Amygdala (tissue), 56 donors: ENCODE measurements around the gene BCAS1.

ENCODE experiments used
- DNase-seq, 56 donors: peaks; one replicate each; lab custom pipeline; 2025; lab: John Stamatoyannopoulos, UW

The BCAS1 gene

DNA sequence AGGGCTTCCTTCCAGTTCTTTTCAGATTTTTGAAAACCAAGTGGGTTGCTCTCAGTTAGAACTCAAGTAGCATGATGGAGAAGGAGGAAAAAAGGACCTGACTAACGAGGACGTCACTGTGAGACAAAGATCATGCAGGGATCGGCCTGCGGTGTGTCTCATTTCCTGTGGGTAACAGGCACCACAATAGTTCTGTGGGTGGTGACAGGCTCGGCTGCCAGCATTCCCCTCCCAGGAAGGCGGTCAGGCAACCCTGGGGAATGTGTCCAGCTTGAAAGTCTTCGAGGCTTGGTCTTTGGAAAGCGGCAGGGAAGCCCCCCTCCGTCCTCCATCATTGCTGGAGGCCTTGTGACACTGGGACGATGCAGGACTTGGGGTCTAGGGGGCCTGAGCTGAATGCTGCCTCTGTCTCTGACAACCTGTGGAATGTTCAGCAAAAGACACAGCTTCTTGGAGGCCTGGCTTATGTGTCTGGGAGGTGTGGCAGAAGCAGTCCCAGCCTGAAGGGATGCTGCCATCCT, 121.0 kb downstream of the BCAS1 start:
- DNase-seq: peak in 1 of 56 donors; percentile 16

- no peak for DNase-seq
Observed at GRCh38 chr20:53948383-53949318, 121.7 kb downstream of the BCAS1 start.

- DNase-seq: no peak
Observed at GRCh38 chr20:53947501-53948195, 122.7 kb downstream of the BCAS1 start.

GRCh38 chr20:53946106-53946505, 124.3 kb downstream of the BCAS1 start:
- no peak for DNase-seq

- DNase-seq: no peak
Observed at GRCh38 chr20:53945478-53945877, 124.9 kb downstream of the BCAS1 start.

- DNase-seq: no peak
Observed at GRCh38 chr20:53944796-53945195, 125.6 kb downstream of the BCAS1 start.

DNA sequence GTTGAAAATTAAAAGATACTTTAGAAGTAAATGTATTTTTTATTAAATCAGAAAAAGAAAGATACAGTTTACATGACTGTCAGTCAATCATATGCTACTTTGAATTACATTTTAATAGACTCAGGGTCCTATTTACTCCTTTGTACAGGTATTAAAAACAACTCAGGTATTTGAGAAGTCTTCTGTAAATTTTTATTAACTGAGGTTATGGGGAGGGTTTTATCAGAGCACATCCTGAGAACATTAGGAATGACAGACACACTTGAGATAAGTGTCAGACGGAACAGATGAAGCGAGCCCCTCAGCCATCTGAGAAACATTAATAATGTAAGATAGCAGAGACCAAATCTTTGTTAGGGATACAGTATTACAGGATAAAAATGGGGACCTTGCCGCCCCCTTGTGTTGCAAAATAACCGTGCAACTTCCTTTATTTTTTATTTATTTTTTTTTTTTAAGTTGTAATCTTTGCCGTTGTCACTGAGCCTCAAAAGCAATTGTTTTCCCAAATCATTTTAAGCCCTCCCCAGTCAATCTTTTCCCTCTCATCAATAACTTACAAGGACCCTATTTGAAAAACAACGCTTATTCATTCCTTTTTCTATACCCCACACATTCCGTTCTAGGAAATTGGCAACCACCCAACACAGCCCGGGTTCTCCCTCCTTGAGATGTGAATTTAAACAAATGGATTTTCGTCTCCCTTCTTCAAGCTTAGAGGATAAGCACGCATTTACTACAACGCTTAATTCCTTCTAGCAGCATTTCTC, 126.7 kb downstream of the BCAS1 start:
- peak in 6 of 56 donors; percentile 11 to 49 (median 17) for DNase-seq

GRCh38 chr20:53942973-53943372, 127.4 kb downstream of the BCAS1 start:
- no peak for DNase-seq

- no peak for DNase-seq
Observed at GRCh38 chr20:53942472-53942816, 128.0 kb downstream of the BCAS1 start.

DNA sequence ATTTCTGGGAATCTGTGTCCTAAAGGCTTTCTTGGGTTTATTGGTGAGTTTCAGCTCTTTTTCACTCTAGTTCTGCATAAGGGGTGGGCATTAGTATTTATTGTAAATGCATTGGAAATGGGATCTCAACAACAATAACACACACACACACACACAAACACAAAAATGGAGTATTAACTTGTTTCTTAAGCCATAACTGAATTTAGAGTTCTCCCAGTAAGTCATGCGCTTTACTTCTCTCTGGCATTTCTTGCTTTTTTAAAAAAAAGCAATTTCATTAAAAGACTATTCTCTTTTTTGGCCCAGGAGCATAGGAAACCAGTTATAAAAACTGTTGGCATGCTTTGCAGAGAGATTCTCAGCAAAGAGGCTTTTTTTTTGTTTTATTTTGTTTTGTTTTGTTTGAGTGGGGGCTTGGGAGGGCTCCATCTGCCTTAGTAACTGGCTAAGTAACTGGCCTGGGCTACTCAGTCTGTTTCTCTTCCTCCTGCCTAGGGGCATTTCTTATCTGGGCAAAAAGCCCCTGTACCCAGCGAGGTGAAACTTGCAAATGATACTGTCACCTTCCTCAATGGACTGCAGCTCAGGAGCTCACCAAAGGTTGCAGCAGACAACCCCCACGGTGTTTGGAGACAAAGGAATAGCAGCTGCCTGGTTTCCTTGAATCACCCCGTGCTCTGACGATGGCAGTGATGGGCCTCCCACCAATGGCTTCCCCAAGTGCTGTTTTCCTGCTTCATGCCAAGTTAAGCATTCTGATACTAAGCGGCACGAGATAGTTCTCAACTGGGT, 128.5 kb downstream of the BCAS1 start:
- DNase-seq: no peak

DNA sequence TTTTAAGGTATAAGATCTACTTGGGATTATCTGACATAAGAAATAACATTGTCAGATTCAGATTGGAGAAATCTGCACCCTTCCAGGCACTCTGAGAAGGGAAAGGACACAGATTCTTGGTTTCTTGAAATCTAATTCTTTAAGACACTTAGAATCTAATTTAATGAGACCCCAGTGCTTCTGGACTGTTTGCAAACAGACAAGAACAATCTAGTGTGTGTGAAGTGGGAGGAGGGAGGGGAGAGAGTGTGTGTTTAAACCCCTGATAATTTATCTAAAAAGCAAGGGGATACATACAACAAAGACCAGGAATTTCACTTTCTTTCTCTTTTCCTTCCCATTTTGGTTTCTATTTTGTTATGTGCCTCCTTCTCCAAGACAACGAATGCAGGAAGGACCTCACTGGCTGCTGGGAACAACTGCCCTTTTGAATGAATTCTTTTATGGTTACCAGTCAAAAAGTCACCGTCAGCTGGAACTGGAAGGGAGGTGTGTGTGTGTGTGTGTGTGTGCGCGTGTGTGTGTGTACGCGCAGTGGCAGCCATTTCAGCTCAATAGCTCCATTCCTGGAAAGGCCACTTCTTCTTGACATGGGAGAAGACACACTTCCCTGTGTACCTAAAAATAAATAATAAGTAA, 129.4 kb downstream of the BCAS1 start:
- peak in 11 of 56 donors; percentile 9 to 27 (median 13) for DNase-seq

GRCh38 chr20:53940360-53940702, 130.1 kb downstream of the BCAS1 start:
- DNase-seq: no peak

- peak in 54 of 56 donors; percentile 18 to 93 (median 70) for DNase-seq
Observed at GRCh38 chr20:53939572-53940359, 130.6 kb downstream of the BCAS1 start.

DNA sequence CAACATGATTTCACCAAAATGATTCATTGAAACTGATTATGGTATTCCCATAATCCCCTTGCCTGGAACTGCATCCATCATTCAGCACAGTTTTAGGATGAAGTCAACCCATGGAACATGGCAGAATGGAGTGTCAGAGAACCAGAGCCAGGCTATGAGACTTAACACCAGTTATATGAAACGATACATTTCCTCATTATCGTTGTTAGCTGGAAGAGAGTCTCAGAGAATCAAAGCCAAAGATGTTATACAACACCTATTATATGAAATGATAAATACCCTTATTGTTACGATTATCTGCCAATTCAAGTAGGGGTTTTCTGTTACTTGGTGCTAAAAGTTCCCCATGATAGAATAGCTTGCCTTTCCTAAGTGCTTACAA, 131.2 kb downstream of the BCAS1 start:
- DNase-seq: no peak

DNA sequence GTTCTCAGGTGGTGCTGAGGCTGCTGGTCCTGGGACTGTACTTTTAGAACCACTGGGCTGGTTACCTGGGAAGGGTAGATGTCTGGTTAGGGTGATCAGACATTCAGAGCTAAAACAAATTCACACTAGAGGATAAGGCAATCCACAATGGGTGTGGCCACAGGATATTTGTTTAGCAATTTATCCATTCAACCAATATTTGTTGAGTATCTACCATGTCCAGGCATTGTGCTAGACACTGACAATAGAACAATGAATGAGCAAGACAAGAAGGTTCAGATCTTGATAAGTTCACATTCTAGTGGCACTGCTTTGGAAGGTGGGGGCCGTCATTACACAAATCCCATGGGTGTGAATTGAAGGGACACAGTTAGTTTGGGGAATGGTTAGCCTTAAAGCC, 131.7 kb downstream of the BCAS1 start:
- no peak for DNase-seq

GRCh38 chr20:53937929-53938367, 132.4 kb downstream of the BCAS1 start:
- no peak for DNase-seq

DNA sequence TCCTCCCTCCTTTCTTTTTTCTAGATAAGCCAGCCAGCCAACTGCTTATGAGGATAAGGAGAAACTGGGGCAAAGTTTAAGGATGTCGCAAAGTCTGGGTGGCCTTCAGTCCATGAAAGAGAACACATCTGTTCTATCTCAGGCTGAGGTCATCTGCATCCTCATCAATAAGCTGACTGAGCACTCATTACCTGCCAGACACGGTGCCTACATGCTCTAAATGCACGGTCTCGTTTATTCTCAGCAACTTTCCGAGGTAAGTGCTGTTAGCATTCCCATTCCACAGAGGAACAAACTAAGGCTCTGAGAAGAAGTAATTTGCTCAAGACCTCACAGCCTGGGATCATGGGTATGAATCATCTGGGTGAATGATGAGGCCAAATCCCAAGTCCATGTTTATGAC, 133.1 kb downstream of the BCAS1 start:
- no peak for DNase-seq

DNA sequence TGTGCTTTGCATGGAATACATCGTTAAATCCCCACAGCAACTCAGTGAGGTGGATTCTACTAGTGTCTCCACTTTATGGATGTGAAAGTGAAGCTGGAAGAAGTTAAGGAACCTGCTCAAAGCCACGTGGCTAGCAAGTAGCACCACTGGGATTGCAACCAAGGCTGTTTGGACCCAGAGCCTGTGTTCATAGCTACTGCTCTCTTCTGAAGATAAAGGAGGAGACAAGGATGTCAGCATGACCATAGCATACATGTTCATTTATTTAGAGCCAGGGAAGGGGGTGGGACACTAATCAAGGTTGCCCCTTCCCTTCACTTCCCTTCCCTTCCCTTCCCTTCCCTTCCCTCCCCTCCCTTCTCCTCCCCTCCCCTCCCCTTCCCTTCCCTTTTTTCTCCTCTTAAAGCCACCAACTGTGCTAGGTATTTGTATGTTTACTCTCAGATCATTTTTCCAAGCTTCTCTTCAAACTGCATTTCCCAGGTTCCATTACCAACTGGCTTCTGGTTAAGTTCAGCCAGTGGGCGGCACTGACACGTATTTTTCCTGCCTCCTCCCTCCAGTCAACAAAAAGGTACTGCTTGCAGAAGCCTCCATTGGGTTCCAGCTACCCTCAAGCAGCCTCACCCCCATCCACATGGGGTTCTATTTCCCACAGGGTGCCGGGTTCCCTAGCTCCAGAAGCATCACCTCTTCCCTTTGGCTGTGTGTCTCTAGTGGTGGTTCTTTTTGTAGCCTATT, 134.9 kb downstream of the BCAS1 start:
- DNase-seq: peak in 2 of 56 donors; percentile 12 to 33
